GM15510 (cell line): Measurements from ENCODE around the gene PCLAF.

Source experiments
- POLR2A ChIP-seq: IDR thresholded peaks from 3 replicates; pipeline ENCODE4 v1.6.1; 2011; ENCODE audit warnings: borderline replicate concordance; ENCODE audit not compliant: insufficient read length; ENCODE audit errors: extremely low read depth

PCLAF gene

GRCh38 chr15:64333986-64334929, 47.0 kb downstream of the PCLAF start:
- TF ChIP-seq POLR2A = no peak

DNA sequence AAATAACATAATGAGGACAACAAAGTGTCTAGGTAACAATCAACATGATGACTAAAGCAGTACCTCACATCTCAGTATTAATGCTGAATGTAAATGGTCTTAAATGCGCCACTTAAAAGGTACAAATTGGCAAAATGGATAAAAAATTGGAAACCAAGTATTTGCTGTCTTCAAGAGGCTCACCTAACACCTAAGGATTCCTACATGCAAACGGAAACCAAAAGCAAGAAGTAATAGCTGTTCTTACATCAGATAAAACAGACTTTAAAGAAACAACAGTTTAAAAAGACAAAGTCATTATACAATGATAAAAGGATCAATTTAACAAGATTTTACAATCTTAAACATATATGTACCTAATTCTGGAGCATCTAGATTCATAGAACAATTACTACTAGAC, 47.7 kb downstream of the PCLAF start:
- TF ChIP-seq POLR2A = no peak

- no peak for TF ChIP-seq POLR2A
Measured at GRCh38 chr15:64324165-64324877, 56.9 kb downstream of the PCLAF start.

DNA sequence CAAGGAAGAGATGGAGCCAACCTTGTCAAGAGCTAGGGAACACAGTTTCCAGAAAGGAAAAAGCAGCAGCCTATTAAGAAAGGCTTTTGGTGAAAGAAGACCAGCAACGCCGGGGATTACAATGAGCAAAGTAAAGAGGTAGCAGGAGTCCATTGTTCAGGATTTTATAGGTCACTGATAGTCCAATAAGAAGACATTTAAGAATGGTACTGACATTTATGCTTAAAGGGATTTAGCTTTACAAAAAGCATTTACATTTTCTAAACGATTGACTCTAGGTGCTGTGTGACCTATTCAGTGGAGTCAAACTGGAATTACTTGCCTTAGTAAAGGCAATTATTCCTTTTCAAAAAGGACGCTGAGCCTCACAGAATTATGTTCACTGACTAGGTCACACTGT, 66.0 kb downstream of the PCLAF start:
- TF ChIP-seq POLR2A = no peak

DNA sequence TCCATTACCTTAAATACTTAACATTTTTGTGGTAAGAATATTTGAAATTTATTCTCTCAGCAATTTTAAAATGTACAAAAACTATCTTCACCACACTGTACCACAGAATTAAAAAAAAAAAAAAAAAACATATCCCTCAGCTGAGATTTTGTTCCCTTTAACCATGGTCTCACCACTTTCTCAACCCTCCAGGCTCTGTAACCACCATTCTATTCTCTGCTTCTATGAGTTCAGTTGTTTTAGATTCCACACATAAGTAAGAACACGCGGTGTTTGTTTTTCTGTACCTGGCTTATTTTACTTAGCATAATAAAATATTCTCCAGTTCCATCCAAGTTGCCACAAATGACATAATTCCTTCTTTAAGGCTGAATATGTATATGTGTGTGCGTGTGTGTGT, 66.8 kb downstream of the PCLAF start:
- TF ChIP-seq POLR2A = no peak
